ENCODE data around the gene ALDH7A1.
"Not testable (repeated sequence)": the region's sequence is repeated elsewhere in the genome, so short reads cannot be mapped to it uniquely, and the experiment has no call there.

The ALDH7A1 gene

DNA sequence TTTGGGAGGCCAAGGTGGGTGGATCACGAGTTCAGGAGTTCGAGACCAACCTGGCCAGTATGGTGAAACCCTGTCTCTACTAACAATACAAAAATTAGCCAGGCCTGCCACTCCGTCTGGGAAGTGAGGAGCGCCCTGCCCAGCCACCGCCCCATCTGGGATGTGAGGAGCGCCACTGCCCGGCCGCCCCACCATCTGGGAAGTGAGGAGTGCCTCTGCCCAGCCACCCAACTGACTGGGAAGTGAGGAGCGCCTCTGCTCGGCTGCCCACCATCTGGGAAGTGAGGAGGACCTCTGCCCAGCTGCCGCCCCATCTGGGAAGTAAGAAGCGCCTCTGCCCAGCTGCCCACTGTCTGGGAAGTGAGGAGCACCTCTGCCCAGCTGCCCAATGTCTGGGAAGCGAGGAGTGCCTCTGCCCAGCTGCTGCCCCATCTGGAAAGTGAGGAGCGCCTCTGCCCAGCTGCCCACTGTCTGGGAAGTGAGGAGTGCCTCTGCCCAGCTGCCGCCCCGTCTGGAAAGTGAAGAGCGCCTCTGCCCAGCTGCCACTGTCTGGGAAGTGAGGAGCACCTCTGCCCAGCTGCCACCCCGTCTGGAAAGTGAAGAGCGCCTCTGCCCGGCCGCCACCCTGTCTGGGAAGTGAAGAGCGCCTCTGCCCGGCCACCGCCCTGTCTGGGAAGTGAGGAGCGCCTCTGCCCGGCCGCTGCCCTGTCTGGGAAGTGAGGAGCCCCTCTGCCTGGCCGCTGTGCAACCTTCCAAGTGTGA, 5.3 kb downstream of the ALDH7A1 start:
- TF ChIP-seq POLR2A (IDR thresholded peaks at IDR 0.05; ENCODE audit: low read depth, low read length) (no peak), POLR2AphosphoS5 (IDR thresholded peaks at IDR 0.05; ENCODE audit: low read depth, low read length) (no peak), TAF1 (IDR thresholded peaks at IDR 0.05; ENCODE audit: borderline replicate concordance, low read depth, low read length) (no peak)
- no peak for FAIRE-seq
- DNase-seq (ENCODE audit: insufficient read length), result no peak

DNA sequence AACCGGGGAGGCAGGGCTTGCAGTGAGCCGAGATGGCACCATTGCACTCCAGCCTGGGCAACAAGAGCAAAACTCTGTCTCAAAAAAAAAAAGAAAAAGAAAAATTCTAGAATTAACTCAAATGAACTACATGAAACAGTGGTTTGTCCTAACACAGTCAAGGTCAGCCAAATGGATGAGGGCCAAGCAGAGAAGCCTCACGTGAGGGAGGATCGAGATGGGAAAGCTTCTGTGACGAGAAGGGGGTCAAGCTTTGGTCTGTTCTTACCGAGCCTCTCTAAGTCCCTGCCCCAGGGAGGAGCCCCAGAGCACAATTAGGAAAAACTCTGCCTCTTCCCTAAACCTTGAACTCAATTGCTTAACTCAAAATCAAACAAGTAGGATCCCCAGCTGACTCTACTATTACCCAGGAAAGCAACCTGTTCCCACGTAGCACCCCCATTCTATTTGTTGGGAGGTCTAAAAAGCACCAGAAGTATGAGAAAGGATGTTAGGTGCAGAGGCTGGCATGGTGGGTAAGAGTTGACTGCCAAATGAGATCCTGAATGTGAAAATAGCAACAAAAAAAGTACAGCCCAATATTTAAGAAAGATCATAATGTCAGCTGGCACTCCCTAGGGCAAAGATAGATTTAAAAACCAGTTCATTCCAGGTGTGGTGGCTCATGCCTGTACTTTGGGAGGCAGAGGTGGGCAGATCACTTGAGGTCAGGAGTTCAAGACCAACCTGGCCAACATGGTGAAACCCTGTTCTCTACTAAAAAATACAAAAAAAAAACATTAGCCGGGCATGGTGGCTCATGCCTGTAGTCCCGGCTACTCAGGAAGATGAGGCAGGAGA, 7.2 kb downstream of the ALDH7A1 start:
- FAIRE-seq, result no peak

DNA sequence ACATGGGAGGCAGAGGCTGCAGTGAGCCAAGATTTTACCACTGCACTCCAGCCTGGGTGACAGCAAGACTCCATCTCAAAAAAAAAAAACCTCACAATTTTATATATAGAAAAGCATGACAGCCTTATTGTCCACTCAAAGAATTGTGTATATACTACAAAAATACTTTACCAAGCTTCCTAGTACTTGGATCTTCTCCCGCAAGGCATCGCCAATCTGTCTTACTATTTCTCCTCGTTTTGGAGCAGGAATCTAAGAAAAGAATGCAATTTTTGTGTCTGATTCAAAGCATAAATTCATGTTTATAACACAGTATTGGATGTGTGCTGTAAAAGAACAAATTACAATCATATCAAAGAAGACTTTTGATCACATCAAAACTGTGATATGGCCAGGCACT, 11.3 kb downstream of the ALDH7A1 start:
- TF ChIP-seq TAF1 (IDR thresholded peaks at IDR 0.05; ENCODE audit: borderline replicate concordance, low read depth, low read length), result no peak
- no peak for TF ChIP-seq POLR2A (IDR thresholded peaks at IDR 0.05; ENCODE audit: low read depth, low read length)
- TF ChIP-seq POLR2AphosphoS5 (IDR thresholded peaks at IDR 0.05; ENCODE audit: low read depth, low read length), result no peak
- FAIRE-seq (no peak), DNase-seq (ENCODE audit: insufficient read length) (no peak)

More for the DNA sequence above, 7.2 kb downstream of the ALDH7A1 start:
- no peak for DNase-seq (ENCODE audit: insufficient read length)
- no peak for TF ChIP-seq POLR2AphosphoS5 (IDR thresholded peaks at IDR 0.05; ENCODE audit: low read depth, low read length)
- no peak for TF ChIP-seq TAF1 (IDR thresholded peaks at IDR 0.05; ENCODE audit: borderline replicate concordance, low read depth, low read length)
- no peak for TF ChIP-seq POLR2A (IDR thresholded peaks at IDR 0.05; ENCODE audit: low read depth, low read length)

DNA sequence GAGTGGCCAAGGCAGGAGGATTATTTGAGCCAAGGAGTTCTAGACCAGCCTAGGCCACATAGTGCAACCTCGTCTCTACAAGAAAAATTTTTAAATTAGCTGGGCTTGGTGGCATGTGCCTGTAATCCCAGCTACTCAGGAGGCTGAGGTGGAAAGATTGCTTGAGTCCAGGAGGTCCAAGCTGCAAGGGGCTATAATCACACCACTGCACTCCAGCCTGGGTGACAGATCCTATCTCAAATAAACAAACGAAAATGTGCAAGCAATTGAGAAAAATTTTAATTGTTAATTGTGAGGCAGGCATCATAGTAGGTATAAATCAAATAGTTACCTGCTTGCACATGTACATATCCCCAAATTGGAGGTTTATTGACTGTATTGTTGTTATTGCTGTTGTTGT, 15.3 kb downstream of the ALDH7A1 start:
- DNase-seq (ENCODE audit: insufficient read length) (no peak), FAIRE-seq (no peak)
- TF ChIP-seq POLR2AphosphoS5 (IDR thresholded peaks at IDR 0.05; ENCODE audit: low read depth, low read length), result no peak
- no peak for TF ChIP-seq TAF1 (IDR thresholded peaks at IDR 0.05; ENCODE audit: borderline replicate concordance, low read depth, low read length)
- no peak for TF ChIP-seq POLR2A (IDR thresholded peaks at IDR 0.05; ENCODE audit: low read depth, low read length)

DNA sequence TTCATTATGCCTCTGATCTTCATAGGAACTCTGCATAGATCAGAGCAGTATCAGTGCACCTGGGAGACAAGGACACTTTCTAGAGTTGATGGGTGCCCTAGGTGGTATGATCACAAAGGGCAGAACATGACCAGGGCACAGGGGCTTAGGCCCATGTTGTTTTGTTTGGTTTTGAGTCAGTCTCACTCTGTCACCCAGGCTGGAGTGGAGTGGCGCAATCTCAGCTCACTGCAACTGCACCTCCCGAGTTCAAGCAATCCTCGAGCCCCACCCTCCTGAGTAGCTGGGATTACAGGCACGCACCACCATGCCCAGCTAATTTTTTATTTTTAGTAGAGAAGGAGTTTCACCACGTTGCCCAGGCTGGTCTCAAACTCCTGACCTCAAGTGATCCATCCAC, 17.6 kb downstream of the ALDH7A1 start:
- FAIRE-seq (no peak), DNase-seq (ENCODE audit: insufficient read length) (no peak)
- TF ChIP-seq TAF1 (IDR thresholded peaks at IDR 0.05; ENCODE audit: borderline replicate concordance, low read depth, low read length) (no peak), POLR2AphosphoS5 (IDR thresholded peaks at IDR 0.05; ENCODE audit: low read depth, low read length) (no peak), POLR2A (IDR thresholded peaks at IDR 0.05; ENCODE audit: low read depth, low read length) (no peak)

DNA sequence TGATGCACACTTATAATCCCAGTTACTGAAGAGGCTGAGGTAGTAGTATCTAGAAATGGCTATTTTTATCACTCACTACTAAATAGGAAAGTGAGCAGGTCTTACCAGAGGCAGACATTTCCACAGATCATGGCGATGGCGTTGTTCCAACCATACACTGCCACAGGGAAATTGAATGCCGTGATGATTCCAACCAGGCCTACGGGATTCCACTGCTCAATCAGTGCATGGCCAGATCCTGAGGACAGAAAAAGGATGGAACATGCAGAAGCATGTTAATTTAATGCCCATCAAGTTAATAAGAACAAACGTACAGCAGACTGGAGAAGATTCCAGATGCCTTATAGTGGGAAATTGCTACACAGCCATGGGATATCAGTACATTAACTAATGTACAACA, 18.0 kb downstream of the ALDH7A1 start:
- no peak for TF ChIP-seq POLR2AphosphoS5 (IDR thresholded peaks at IDR 0.05; ENCODE audit: low read depth, low read length)
- no peak for TF ChIP-seq POLR2A (IDR thresholded peaks at IDR 0.05; ENCODE audit: low read depth, low read length)
- FAIRE-seq, result no peak
- DNase-seq (ENCODE audit: insufficient read length), result no peak

DNA sequence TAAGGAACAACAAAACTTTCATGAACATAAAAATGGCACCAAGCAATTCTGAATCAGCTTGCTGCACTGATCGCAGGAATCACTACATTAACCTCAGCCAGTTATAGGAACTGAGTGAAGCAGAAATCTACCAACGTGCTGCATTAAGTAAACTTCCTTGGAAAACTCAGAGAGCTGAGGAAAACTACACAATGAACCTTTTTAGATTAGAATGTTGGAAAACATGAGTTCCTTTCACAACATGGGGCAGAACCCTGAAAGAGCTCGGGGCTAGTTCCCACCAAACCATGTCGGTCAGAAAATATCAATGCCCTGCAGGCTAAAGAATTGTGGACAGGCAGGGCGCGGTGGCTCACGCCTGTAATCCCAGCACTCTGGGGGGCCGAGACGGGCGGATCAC, 19.4 kb downstream of the ALDH7A1 start:
- FAIRE-seq, result no peak
- no peak for TF ChIP-seq POLR2A (IDR thresholded peaks at IDR 0.05; ENCODE audit: low read depth, low read length)
- no peak for TF ChIP-seq TAF1 (IDR thresholded peaks at IDR 0.05; ENCODE audit: borderline replicate concordance, low read depth, low read length)
- TF ChIP-seq POLR2AphosphoS5 (IDR thresholded peaks at IDR 0.05; ENCODE audit: low read depth, low read length), result no peak
- no peak for DNase-seq (ENCODE audit: insufficient read length)

DNA sequence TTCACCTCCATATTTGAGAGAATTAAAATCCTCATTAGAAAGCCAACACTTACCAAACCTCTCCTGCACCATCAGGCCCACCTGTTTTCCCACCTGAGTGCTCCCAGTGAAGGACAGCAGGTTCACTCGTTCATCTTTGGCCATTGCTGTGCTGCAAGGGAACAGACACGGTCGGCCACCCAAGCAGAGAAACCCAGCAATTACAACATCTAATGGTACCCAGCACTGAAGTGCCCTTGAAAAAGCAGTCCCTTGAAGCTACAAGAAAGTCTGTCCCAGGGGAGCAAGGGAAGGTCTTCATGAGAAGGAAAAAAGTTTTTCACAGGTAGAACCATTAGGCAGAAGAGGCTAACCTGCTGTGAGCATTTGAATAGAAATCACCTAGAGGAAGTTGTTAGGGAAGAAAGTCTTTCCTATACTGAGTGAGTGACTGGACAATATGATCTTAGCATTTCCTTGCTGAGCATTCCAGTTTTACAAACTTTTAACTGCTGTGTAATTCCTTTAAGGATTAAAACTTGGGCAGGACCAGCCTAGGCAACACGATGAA, 26.7 kb downstream of the ALDH7A1 start:
- no peak for TF ChIP-seq POLR2AphosphoS5 (IDR thresholded peaks at IDR 0.05; ENCODE audit: low read depth, low read length)
- TF ChIP-seq POLR2A (IDR thresholded peaks at IDR 0.05; ENCODE audit: low read depth, low read length), result no peak
- TF ChIP-seq TAF1 (IDR thresholded peaks at IDR 0.05; ENCODE audit: borderline replicate concordance, low read depth, low read length), result no peak
- FAIRE-seq, result no peak
- no peak for DNase-seq (ENCODE audit: insufficient read length)

DNA sequence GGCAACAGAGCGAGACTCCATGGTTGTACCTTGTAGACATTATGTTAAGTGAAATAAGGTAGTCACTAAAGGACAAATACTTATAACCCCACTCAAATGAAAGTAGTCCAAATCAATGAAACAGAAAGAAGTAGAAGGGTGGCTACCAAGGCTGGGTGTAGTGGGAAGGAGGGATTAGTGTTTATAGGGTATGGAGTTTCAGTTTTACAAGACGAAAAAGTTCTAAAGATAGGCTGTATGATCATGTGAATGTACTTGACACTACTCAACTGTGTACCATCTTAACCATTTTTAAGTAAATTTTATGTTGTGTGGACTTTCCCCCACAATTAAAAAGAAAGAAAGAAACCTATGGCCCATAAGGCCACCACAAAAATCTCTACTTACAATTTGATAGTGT, 32.2 kb downstream of the ALDH7A1 start:
- no peak for FAIRE-seq
- TF ChIP-seq POLR2A (IDR thresholded peaks at IDR 0.05; ENCODE audit: low read depth, low read length) (no peak), POLR2AphosphoS5 (IDR thresholded peaks at IDR 0.05; ENCODE audit: low read depth, low read length) (no peak), TAF1 (IDR thresholded peaks at IDR 0.05; ENCODE audit: borderline replicate concordance, low read depth, low read length) (no peak)
- DNase-seq (ENCODE audit: insufficient read length), result no peak

DNA sequence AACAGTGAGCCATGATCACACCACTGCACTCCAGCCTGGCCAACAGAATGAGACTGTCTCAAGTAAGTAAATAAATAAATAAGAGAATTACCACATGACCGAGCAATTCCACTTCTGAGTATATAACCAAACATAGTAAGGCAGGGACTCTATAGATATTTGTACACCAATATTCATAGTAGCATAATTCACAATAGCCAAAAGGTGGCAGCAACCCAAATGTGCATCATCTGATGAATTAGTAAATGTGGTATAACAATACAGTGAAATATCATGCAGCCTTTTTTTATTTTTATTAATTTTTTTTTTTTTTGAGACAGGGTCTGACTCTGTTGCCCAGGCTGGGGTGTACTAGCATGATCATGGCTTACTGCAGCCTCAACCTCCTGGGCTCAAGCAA, 33.1 kb downstream of the ALDH7A1 start:
- TF ChIP-seq TAF1 (IDR thresholded peaks at IDR 0.05; ENCODE audit: borderline replicate concordance, low read depth, low read length) (no peak), POLR2A (IDR thresholded peaks at IDR 0.05; ENCODE audit: low read depth, low read length) (no peak), POLR2AphosphoS5 (IDR thresholded peaks at IDR 0.05; ENCODE audit: low read depth, low read length) (no peak)
- no peak for DNase-seq (ENCODE audit: insufficient read length)
- no peak for FAIRE-seq

DNA sequence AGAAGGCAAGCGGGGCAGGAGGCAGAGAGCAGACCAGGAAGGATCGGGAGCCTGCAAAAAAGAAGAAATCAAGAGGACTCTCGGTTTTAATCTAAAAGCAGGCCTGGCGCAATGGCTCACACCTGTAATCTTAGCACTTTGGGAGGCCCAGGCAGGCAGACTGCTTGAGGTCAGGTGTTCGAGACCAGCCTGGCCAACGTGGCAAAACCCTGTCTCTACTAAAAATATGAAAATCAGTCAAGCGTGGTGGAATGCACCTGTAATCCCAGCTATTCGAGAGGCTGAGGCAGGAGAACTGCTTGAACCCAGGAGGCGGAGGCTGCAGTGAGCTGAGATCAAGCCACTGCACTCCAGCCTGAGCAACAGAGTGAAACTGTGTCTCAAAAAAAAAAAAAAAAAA, 39.9 kb downstream of the ALDH7A1 start:
- DNase-seq (ENCODE audit: insufficient read length); FAIRE-seq: not testable (repeated sequence)

DNA sequence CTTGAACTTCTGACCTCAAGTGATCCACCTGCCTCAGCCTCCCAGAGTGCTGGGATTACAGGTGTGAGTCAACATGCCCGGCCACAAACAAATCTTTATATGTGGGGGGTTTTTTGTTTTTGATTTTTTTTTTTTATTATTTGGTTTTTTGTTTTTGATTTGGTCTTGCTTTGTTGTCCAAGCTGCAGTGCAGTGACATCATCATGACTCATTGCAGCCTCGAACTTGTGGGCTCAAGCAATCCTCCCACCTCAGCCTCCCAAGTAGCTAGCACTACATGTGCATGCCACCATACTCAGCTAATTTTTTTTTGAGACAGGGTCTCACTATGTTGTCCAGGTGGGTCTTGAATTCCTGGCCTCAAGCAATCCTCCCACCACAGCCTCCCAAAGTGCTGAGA, 42.4 kb downstream of the ALDH7A1 start:
- TF ChIP-seq POLR2A (IDR thresholded peaks at IDR 0.05; ENCODE audit: low read depth, low read length), result no peak
- TF ChIP-seq POLR2AphosphoS5 (IDR thresholded peaks at IDR 0.05; ENCODE audit: low read depth, low read length), result no peak
- no peak for TF ChIP-seq TAF1 (IDR thresholded peaks at IDR 0.05; ENCODE audit: borderline replicate concordance, low read depth, low read length)
- no peak for FAIRE-seq
- no peak for DNase-seq (ENCODE audit: insufficient read length)

All from GM12892 (cell line).